Measurements from ENCODE around the gene SAA4. TPM values are rescaled to one million over a fixed set of nuclear protein-coding genes. Genes with fewer than 3 reads are reported as not detected.
"Not testable (repeated sequence)": the region's sequence is repeated elsewhere in the genome, so short reads cannot be mapped to it uniquely, and the experiment has no call there.

Gene SAA4
- total and polyA plus RNA-seq, 2 of the 8 experiments (the other 6 are each of a cell fraction or from before 2014, with no cell fraction given): not detected

DNA sequence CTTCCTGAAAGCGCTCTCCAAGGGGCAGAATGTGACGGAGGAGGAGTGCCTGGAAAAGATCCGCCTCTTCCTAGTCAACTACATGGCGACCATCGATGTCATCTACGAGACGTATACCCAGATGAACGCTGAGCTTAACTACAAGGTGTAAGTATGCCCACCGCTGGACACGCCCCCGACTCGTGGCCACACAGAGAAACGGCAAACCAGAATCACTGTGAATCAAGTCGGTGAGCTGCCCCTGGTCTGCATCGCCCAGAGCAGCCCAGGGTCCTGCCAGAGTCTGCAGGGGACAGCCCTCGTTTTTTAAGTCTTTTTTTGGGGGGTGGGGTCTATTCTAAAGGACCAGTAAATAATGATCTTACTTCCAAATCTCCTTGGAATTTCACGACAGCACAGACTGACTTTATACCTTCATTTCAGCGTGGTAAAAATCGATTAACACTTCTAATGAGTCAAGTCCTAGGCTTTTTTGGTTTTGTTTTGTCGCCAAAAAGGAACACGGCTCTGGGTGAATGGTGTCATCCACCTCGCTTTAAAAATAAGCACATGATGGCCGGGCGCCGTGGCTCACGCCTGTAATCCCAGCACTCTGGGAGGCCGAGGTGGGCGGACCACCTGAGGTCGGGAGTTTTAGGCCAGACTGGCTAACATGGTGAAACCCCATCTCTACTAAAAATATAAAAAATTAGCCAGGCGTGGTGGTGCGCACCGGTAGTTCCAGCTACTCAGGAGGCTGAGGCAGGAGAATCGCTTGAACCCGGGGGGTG lies 46.9 kb downstream of the SAA4 start:
- WGBS, 2 experiments (ENCODE audit: extremely low coverage in 1 of 2, insufficient coverage in 1 of 2, insufficient read length in 1 of 2, insufficient replicate concordance in 2 of 2, low coverage in 1 of 2, low lambda C conversion rate in 2 of 2, missing lambda C conversion rate in 1 of 2): 95% methylated on average over 33 of the region's 34 CpGs; no CpG with 5 or more reads in 1 of the 2 experiments
- H2BK5ac ChIP-seq (ENCODE audit: low read depth, low read length); H3K27me3 ChIP-seq (replicated peaks in 1 of 4; ENCODE audit: control insufficient read depth in 3 of 4, extremely low read depth in 1 of 4, insufficient read depth in 3 of 4, low read length in 3 of 4); H3K79me1 ChIP-seq (ENCODE audit: low read depth, low read length); H3K23me2 ChIP-seq (ENCODE audit: low read depth, low read length); H3K9me3 ChIP-seq (ENCODE audit: insufficient read depth in 2 of 2, low read depth in 1 of 2, low read length in 1 of 2); H4K91ac ChIP-seq (replicated peaks; ENCODE audit: insufficient read length, low read length); FAIRE-seq; H3K36me3 ChIP-seq (ENCODE audit: control insufficient read depth in 2 of 4, insufficient read depth in 4 of 4, low read length in 3 of 4); H4K20me1 ChIP-seq (replicated peaks in 1 of 2; ENCODE audit: control insufficient read depth in 1 of 2, insufficient read depth in 2 of 2, low read length in 2 of 2); H3K23ac ChIP-seq (ENCODE audit: insufficient read length); H3K27ac ChIP-seq (ENCODE audit: low read depth, low read length); H2BK12ac ChIP-seq (ENCODE audit: low read depth, low read length); H3K4me1 ChIP-seq (replicated peaks in 1 of 4; ENCODE audit: control insufficient read depth in 3 of 4, insufficient read depth in 4 of 4, low read length in 3 of 4); H2BK15ac ChIP-seq (ENCODE audit: low read length); H3K4me2 ChIP-seq (ENCODE audit: insufficient read depth in 1 of 2, low read depth in 2 of 2, low read length in 2 of 2); H3K4ac ChIP-seq (replicated peaks; ENCODE audit: insufficient read length, low read depth, low read length); POLR2A ChIA-PET (ENCODE audit: partially characterized antibody); H3K56ac ChIP-seq (replicated peaks; ENCODE audit: insufficient read length, low read depth, low read length); H2BK20ac ChIP-seq (ENCODE audit: low read length); H3K4me3 ChIP-seq (ENCODE audit: extremely low read depth in 1 of 4, insufficient read depth in 2 of 4, low read depth in 3 of 4, low read length in 4 of 4); H3K9ac ChIP-seq (replicated peaks in 1 of 4; ENCODE audit: extremely low read depth in 1 of 4, low read depth in 3 of 4, low read length in 3 of 4); DNase-seq (ENCODE audit: low read depth in 1 of 2, low spot score in 2 of 2); H3K14ac ChIP-seq (ENCODE audit: insufficient read length); H3K79me2 ChIP-seq (ENCODE audit: control insufficient read depth in 1 of 2, insufficient read depth in 2 of 2, low read length in 2 of 2); H2BK120ac ChIP-seq (replicated peaks; ENCODE audit: low read depth, low read length); H4K8ac ChIP-seq (ENCODE audit: extremely low read depth, insufficient read depth, low read length); H2AK5ac ChIP-seq (ENCODE audit: low read depth, low read length); H3K18ac ChIP-seq (ENCODE audit: extremely low read depth, low read length); H4K5ac ChIP-seq (ENCODE audit: insufficient read length, low read depth, low read length): not testable (repeated sequence)
- H2AFZ ChIP-seq (ENCODE audit: low read length): 0 out of 2 replicates have a peak overlapping the region, but pooled peaks have one; percentile 44
- CTCF ChIA-PET (ENCODE audit: partially characterized antibody): interaction anchor here (1.1 to 2.9 kb wide), 5 partner anchors 14 to 220 kb away, joined by 3 to 12 read pairs (median 3); no protein-coding TSS in a partner anchor
